ENCODE measurements around the gene SLC1A7. TPM values are rescaled to one million over a fixed set of nuclear protein-coding genes. Genes with fewer than 3 reads are reported as not detected.

Gene SLC1A7
- total and polyA plus RNA-seq, 2 experiments from 2014 or later = not detected

- Histone ChIP-seq H3K27me3 (ENCODE audit: insufficient read depth) (peaks cover 37% of the 10 kb centered on the region), H3K36me3 (ENCODE audit: insufficient read depth) (no peaks in the 10 kb centered on the region)
Observed at GRCh38 chr1:53066488-53066887, 76.0 kb downstream of the SLC1A7 start.

GRCh38 chr1:53065391-53065790 lies 77.0 kb downstream of the SLC1A7 start:
- no peaks in the 10 kb centered on the region for H3K9me2 ChIP-seq (ENCODE audit: insufficient read depth)
- H3F3A ChIP-seq (replicated peaks; ENCODE audit: low read depth) = no peaks in the 10 kb centered on the region
- ATAC-seq = no peak
- H3K4me1 ChIP-seq (ENCODE audit: insufficient read depth) = peaks cover 6% of the 10 kb centered on the region; the same call in 1 of the 2 replicates
- no peaks in the 10 kb centered on the region for H3K79me2 ChIP-seq (replicated peaks; ENCODE audit: insufficient read depth)
- no peak overlapping the region for H3K4me2 ChIP-seq
- peak in 1 of 2 experiments; percentile 57; a peak in 2 of 4 replicates for TF ChIP-seq CTCF (conservative IDR thresholded peaks at IDR 0.05; ENCODE audit: low read depth in 2 of 2)
- no peak for TF ChIP-seq POLR2AphosphoS5 (IDR thresholded peaks at IDR 0.05; ENCODE audit: low read depth)
- TF ChIP-seq EZH2phosphoT487 (IDR thresholded peaks at IDR 0.05; ENCODE audit: unreplicated experiment) = no peak
- H4K20me1 ChIP-seq (replicated peaks; ENCODE audit: insufficient read depth) = no peaks in the 10 kb centered on the region
- H3K4me3 Mint-ChIP-seq = no peak overlapping the region
- H2AFZ ChIP-seq = no peak overlapping the region
- H3K27ac Mint-ChIP-seq = no peak overlapping the region
- no peak overlapping the region for H3K27ac ChIP-seq (ENCODE audit: low read depth)
- no peaks in the 10 kb centered on the region for H3K36me3 Mint-ChIP-seq (ENCODE audit: low read depth)
- no peaks in the 10 kb centered on the region for H3K36me3 ChIP-seq (ENCODE audit: insufficient read depth)
- no peak overlapping the region for H3K4me3 ChIP-seq
- H3K27me3 ChIP-seq (ENCODE audit: insufficient read depth) = peaks cover 48% of the 10 kb centered on the region
- H3K27me3 Mint-ChIP-seq (ENCODE audit: insufficient read depth, low read depth, poor library complexity) = peaks cover 46% of the 10 kb centered on the region
- no peaks in the 10 kb centered on the region for H3K9me3 Mint-ChIP-seq
- no peak for DNase-seq (ENCODE audit: low spot score)
- H3K4me1 Mint-ChIP-seq = peaks cover 2% of the 10 kb centered on the region; the same call in 1 of the 3 replicates

More at GRCh38 chr1:53066488-53066887, 76.0 kb downstream of the SLC1A7 start:
- no peak overlapping the region for H2AFZ ChIP-seq
- no peaks in the 10 kb centered on the region for H3K79me2 ChIP-seq (replicated peaks; ENCODE audit: insufficient read depth)
- H3K27ac ChIP-seq (ENCODE audit: low read depth) = no peak overlapping the region
- no peak overlapping the region for H3K4me3 ChIP-seq
- DNase-seq (ENCODE audit: low spot score) = no peak
- TF ChIP-seq NANOG (IDR thresholded peaks at IDR 0.05; ENCODE audit: borderline replicate concordance) = no peak
- no peaks in the 10 kb centered on the region for H4K20me1 ChIP-seq (replicated peaks; ENCODE audit: insufficient read depth)
- H3K9me2 ChIP-seq (ENCODE audit: insufficient read depth) = no peaks in the 10 kb centered on the region
- H3K4me3 Mint-ChIP-seq = no peak overlapping the region
- no peak for ATAC-seq
- H3K4me1 Mint-ChIP-seq = peaks cover 2% of the 10 kb centered on the region; the same call in 1 of the 3 replicates
- no peaks in the 10 kb centered on the region for H3F3A ChIP-seq (replicated peaks; ENCODE audit: low read depth)
- no peaks in the 10 kb centered on the region for H3K9me3 Mint-ChIP-seq
- H3K27ac Mint-ChIP-seq = no peak overlapping the region
- peaks cover under 1% of the 10 kb centered on the region; the same call in 1 of the 2 replicates for H3K4me1 ChIP-seq (ENCODE audit: insufficient read depth)
- no peak overlapping the region for H3K4me2 ChIP-seq
- H3K36me3 Mint-ChIP-seq (ENCODE audit: low read depth) = no peaks in the 10 kb centered on the region
- peaks cover 35% of the 10 kb centered on the region for H3K27me3 Mint-ChIP-seq (ENCODE audit: insufficient read depth, low read depth, poor library complexity)

GRCh38 chr1:53063744-53064515 lies 78.5 kb downstream of the SLC1A7 start:
- DNase-seq (ENCODE audit: low spot score) (no peak), ATAC-seq (no peak)
- no peak overlapping the region for H3K27ac Mint-ChIP-seq
- Histone ChIP-seq H3F3A (replicated peaks; ENCODE audit: low read depth) (no peaks in the 10 kb centered on the region), H3K79me2 (replicated peaks; ENCODE audit: insufficient read depth) (no peaks in the 10 kb centered on the region), H3K27ac (ENCODE audit: low read depth) (no peak overlapping the region), H3K27me3 (ENCODE audit: insufficient read depth) (peaks cover 62% of the 10 kb centered on the region), H3K4me1 (ENCODE audit: insufficient read depth) (peaks cover 6% of the 10 kb centered on the region; the same call in 1 of the 2 replicates), H3K9me2 (ENCODE audit: insufficient read depth) (no peaks in the 10 kb centered on the region), H3K4me2 (peak overlapping the region; percentile 95; the same call in 1 of the 2 replicates), H2AFZ (no peak overlapping the region), H3K36me3 (ENCODE audit: insufficient read depth) (no peaks in the 10 kb centered on the region), H4K20me1 (replicated peaks; ENCODE audit: insufficient read depth) (no peaks in the 10 kb centered on the region), H3K4me3 (peak overlapping the region; percentile 85)
- no peaks in the 10 kb centered on the region for H3K9me3 Mint-ChIP-seq
- H3K4me3 Mint-ChIP-seq = peak overlapping the region; percentile 67
- H3K27me3 Mint-ChIP-seq (ENCODE audit: insufficient read depth, low read depth, poor library complexity) = peaks cover 50% of the 10 kb centered on the region
- no peaks in the 10 kb centered on the region; the same call in 2 of the 3 replicates for H3K4me1 Mint-ChIP-seq
- TF ChIP-seq NANOG (IDR thresholded peaks at IDR 0.05; ENCODE audit: borderline replicate concordance) (no peak), JUNB (IDR thresholded peaks at IDR 0.05; ENCODE audit: unreplicated experiment) (no peak), EZH2phosphoT487 (IDR thresholded peaks at IDR 0.05; ENCODE audit: unreplicated experiment) (no peak), STAT1 (IDR thresholded peaks at IDR 0.05; ENCODE audit: unreplicated experiment) (no peak), ZNF331 (CRISPR knock-in tag; IDR thresholded peaks at IDR 0.05; ENCODE audit: low read depth) (no peak)
- H3K36me3 Mint-ChIP-seq (ENCODE audit: low read depth) = no peaks in the 10 kb centered on the region
